ENCODE measurements around the gene LRRC52. TPM values are rescaled to one million over a fixed set of nuclear protein-coding genes. Genes with fewer than 3 reads are reported as not detected.

The LRRC52 gene
- total and polyA plus RNA-seq, 9 of the 15 experiments (the other 6 are each of a cell fraction or from before 2014, with no cell fraction given): not detected

DNA sequence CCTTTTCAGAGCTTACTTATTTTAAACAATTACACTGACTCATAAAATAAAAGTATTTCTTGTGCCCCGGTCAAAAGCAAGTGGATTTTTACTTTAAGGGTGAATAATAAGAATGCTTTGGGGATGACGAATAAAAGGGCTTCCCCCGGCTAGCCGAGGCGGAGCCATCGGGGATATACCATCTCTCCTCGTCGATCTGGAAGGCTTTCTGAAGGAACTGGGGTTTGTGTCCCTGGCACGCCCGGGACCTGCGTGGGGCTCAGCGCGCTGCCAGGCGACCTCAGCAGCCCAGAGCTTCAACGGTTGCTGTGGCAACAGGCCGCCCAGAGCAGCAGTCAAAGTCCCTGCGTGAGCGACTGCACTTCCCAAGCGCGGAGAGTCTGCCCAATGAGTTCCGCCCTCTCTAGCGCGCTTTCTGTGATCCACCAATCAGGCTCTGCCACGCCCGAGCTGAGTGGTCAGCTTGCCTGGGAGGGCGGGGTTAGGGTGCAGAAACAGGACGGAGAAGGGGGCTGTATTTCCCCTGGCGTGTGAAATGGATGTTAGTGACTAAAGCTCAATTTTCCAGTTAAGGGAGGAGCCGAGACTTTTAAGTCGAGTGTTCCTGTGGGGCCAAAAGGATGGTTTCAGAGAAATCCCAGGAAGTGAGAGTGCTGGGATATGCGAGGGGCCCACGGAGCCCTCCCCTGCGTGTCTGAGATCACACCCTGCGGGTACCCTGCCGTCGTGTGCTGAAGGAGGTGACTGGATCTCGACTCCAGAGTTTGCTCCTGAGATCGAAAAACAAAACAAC is 54.3 kb downstream of the LRRC52 start (continued):
- TF ChIP-seq EP400 (IDR thresholded peaks at IDR 0.05) (peak; percentile 75; the same call in 1 of the 2 replicates), NCOA4 (IDR thresholded peaks at IDR 0.05; ENCODE audit: partially characterized antibody) (no peak), ZFX (CRISPR knock-in tag; IDR thresholded peaks at IDR 0.05) (no peak), SMAD1 (IDR thresholded peaks at IDR 0.05; ENCODE audit: low read depth, low read length, partially characterized antibody) (peak; percentile 54), ZNF584 (CRISPR knock-in tag; IDR thresholded peaks at IDR 0.05; ENCODE audit: low read depth) (no peak), PML (IDR thresholded peaks at IDR 0.05; ENCODE audit: low read length) (peak; percentile 54; the same call in 1 of the 2 replicates), NFRKB (IDR thresholded peaks at IDR 0.05; ENCODE audit: low read depth) (peak; percentile 56; the same call in 1 of the 2 replicates), CTBP1 (IDR thresholded peaks at IDR 0.05; ENCODE audit: borderline replicate concordance) (peak; percentile 41; the same call in 1 of the 2 replicates), PRPF4 (IDR thresholded peaks at IDR 0.05; ENCODE audit: insufficient read depth, low read depth, low read length, poor library complexity, severe bottlenecking) (no peak), PRMT5 (CRISPR knock-in tag; IDR thresholded peaks at IDR 0.05) (no peak), L3MBTL2 (IDR thresholded peaks at IDR 0.05) (peak; percentile 86), ZBTB17 (CRISPR knock-in tag; IDR thresholded peaks at IDR 0.05) (no peak)
- TF ChIP-seq, protein P1, sequence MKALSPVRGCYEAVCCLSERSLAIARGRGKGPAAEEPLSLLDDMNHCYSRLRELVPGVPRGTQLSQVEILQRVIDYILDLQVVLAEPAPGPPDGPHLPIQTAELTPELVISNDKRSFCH (CRISPR knock-in tag; IDR thresholded peaks at IDR 0.05): no peak
- TF ChIP-seq, protein P1 (tag; IDR thresholded peaks at IDR 0.05): 0 out of 2 replicates have a peak, but pooled peaks have one; percentile 20
- TF ChIP-seq, protein P2, sequence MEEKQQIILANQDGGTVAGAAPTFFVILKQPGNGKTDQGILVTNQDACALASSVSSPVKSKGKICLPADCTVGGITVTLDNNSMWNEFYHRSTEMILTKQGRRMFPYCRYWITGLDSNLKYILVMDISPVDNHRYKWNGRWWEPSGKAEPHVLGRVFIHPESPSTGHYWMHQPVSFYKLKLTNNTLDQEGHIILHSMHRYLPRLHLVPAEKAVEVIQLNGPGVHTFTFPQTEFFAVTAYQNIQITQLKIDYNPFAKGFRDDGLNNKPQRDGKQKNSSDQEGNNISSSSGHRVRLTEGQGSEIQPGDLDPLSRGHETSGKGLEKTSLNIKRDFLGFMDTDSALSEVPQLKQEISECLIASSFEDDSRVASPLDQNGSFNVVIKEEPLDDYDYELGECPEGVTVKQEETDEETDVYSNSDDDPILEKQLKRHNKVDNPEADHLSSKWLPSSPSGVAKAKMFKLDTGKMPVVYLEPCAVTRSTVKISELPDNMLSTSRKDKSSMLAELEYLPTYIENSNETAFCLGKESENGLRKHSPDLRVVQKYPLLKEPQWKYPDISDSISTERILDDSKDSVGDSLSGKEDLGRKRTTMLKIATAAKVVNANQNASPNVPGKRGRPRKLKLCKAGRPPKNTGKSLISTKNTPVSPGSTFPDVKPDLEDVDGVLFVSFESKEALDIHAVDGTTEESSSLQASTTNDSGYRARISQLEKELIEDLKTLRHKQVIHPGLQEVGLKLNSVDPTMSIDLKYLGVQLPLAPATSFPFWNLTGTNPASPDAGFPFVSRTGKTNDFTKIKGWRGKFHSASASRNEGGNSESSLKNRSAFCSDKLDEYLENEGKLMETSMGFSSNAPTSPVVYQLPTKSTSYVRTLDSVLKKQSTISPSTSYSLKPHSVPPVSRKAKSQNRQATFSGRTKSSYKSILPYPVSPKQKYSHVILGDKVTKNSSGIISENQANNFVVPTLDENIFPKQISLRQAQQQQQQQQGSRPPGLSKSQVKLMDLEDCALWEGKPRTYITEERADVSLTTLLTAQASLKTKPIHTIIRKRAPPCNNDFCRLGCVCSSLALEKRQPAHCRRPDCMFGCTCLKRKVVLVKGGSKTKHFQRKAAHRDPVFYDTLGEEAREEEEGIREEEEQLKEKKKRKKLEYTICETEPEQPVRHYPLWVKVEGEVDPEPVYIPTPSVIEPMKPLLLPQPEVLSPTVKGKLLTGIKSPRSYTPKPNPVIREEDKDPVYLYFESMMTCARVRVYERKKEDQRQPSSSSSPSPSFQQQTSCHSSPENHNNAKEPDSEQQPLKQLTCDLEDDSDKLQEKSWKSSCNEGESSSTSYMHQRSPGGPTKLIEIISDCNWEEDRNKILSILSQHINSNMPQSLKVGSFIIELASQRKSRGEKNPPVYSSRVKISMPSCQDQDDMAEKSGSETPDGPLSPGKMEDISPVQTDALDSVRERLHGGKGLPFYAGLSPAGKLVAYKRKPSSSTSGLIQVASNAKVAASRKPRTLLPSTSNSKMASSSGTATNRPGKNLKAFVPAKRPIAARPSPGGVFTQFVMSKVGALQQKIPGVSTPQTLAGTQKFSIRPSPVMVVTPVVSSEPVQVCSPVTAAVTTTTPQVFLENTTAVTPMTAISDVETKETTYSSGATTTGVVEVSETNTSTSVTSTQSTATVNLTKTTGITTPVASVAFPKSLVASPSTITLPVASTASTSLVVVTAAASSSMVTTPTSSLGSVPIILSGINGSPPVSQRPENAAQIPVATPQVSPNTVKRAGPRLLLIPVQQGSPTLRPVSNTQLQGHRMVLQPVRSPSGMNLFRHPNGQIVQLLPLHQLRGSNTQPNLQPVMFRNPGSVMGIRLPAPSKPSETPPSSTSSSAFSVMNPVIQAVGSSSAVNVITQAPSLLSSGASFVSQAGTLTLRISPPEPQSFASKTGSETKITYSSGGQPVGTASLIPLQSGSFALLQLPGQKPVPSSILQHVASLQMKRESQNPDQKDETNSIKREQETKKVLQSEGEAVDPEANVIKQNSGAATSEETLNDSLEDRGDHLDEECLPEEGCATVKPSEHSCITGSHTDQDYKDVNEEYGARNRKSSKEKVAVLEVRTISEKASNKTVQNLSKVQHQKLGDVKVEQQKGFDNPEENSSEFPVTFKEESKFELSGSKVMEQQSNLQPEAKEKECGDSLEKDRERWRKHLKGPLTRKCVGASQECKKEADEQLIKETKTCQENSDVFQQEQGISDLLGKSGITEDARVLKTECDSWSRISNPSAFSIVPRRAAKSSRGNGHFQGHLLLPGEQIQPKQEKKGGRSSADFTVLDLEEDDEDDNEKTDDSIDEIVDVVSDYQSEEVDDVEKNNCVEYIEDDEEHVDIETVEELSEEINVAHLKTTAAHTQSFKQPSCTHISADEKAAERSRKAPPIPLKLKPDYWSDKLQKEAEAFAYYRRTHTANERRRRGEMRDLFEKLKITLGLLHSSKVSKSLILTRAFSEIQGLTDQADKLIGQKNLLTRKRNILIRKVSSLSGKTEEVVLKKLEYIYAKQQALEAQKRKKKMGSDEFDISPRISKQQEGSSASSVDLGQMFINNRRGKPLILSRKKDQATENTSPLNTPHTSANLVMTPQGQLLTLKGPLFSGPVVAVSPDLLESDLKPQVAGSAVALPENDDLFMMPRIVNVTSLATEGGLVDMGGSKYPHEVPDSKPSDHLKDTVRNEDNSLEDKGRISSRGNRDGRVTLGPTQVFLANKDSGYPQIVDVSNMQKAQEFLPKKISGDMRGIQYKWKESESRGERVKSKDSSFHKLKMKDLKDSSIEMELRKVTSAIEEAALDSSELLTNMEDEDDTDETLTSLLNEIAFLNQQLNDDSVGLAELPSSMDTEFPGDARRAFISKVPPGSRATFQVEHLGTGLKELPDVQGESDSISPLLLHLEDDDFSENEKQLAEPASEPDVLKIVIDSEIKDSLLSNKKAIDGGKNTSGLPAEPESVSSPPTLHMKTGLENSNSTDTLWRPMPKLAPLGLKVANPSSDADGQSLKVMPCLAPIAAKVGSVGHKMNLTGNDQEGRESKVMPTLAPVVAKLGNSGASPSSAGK (IDR thresholded peaks at IDR 0.05): peak; percentile 80
